Neural cell (in vitro differentiated cells): ENCODE measurements around the gene NEDD4L.

Source experiments
- CTCF ChIP-seq: fragments of 450-650 bp; IDR thresholded peaks from 2 replicates; pipeline ENCODE4 v1.5.1; 2014; ENCODE audit warnings: antibody characterized with exemption, mild to moderate bottlenecking, moderate library complexity; ENCODE audit not compliant: poor library complexity, severe bottlenecking
- EZH2 ChIP-seq: fragments of 200-600, 300-800 bp; shearing (Covaris generic), sonication (generic); IDR thresholded peaks from 2 replicates; pipeline ENCODE4 v1.6.1; 2014; ENCODE audit warnings: antibody characterized with exemption, low read length, borderline replicate concordance, mild to moderate bottlenecking; ENCODE audit not compliant: insufficient read depth, poor library complexity, severe bottlenecking
- RAD21 ChIP-seq: fragments of 450-650 bp; conservative IDR thresholded peaks from 2 replicates; pipeline ENCODE4 v1.6.1; 2014; ENCODE audit warnings: antibody characterized with exemption, mild to moderate bottlenecking, moderate library complexity
- REST ChIP-seq: IDR thresholded peaks from 2 replicates; pipeline ENCODE4 v1.6.1; 2012; ENCODE audit warnings: borderline replicate concordance
- TAF1 ChIP-seq: IDR thresholded peaks from 2 replicates; pipeline ENCODE4 v1.6.1; 2012; ENCODE audit warnings: low read depth

- no peak for TF ChIP-seq TAF1
- TF ChIP-seq RAD21 = no peak
- no peak for TF ChIP-seq CTCF
- no peak for TF ChIP-seq EZH2
- no peak for TF ChIP-seq REST
Observed at GRCh38 chr18:58106289-58107070, 62.5 kb downstream of the NEDD4L start.
